Neural cell (in vitro differentiated cells): ENCODE measurements around the gene FAM193B. TPM values are rescaled to one million over a fixed set of nuclear protein-coding genes. Genes with fewer than 3 reads are reported as not detected.

Experiments
- H2AFZ ChIP-seq: fragments of 200-600, 300-800 bp; sonication (generic), shearing (Covaris generic); 2 replicates; pipeline ENCODE4 v1.6.0; 2014; ENCODE audit warnings: low read depth, mild to moderate bottlenecking, antibody characterized with exemption, low read length, moderate library complexity
- H3F3A ChIP-seq: fragments of 200-600 bp; shearing (Covaris generic); 2 replicates; pipeline ENCODE4 v1.6.1; 2016; ENCODE audit warnings: mild to moderate bottlenecking, moderate library complexity, mixed read lengths, antibody characterized with exemption, low read length; ENCODE audit not compliant: insufficient read depth, poor library complexity, severe bottlenecking
- H3K27ac ChIP-seq: fragments of 200-600, 300-800 bp; sonication (generic), shearing (Covaris generic); 2 replicates; pipeline ENCODE4 v1.5.1; 2014; ENCODE audit warnings: mild to moderate bottlenecking, low read length, moderate library complexity
- H3K27me3 ChIP-seq: fragments of 300-800, 200-600 bp; sonication (generic), shearing (Covaris generic); 2 replicates; pipeline ENCODE4 v1.6.0; 2014; ENCODE audit warnings: mild to moderate bottlenecking, low read depth, low read length, moderate library complexity; ENCODE audit not compliant: insufficient read depth
- H3K36me3 ChIP-seq: fragments of 300-800, 200-600 bp; sonication (generic), shearing (Covaris generic); 2 replicates; pipeline ENCODE4 v1.5.1; 2014; ENCODE audit warnings: mild to moderate bottlenecking, antibody characterized with exemption, low read length, moderate library complexity; ENCODE audit not compliant: insufficient read depth
- H3K4me2 ChIP-seq: fragments of 300-800, 200-600 bp; sonication (generic), shearing (Covaris generic); 2 replicates; pipeline ENCODE4 v1.6.0; 2014; ENCODE audit warnings: mild to moderate bottlenecking, low read length
- H3K4me3 ChIP-seq: fragments of 300-800, 200-600 bp; sonication (generic), shearing (Covaris generic); 2 replicates; pipeline ENCODE4 v1.5.1; 2014; ENCODE audit warnings: mild to moderate bottlenecking, low read length, moderate library complexity
- H3K79me2 ChIP-seq: fragments of 200-600 bp; shearing (Covaris generic); replicated peaks from 2 replicates; pipeline ENCODE4 v1.6.0; 2014; ENCODE audit warnings: mild to moderate bottlenecking, low read length, moderate library complexity; ENCODE audit not compliant: insufficient read depth
- H3K9ac ChIP-seq: fragments of 300-800, 200-600 bp; sonication (generic), shearing (Covaris generic); 2 replicates; pipeline ENCODE4 v1.6.1; 2016; ENCODE audit warnings: mild to moderate bottlenecking, low read length, mixed read lengths
- H3K9me2 ChIP-seq: fragments of 200-600 bp; shearing (Covaris generic); 2 replicates; pipeline ENCODE4 v1.6.1; 2016; ENCODE audit warnings: mild to moderate bottlenecking, low read length, mixed read lengths; ENCODE audit not compliant: insufficient read depth
- H3K9me3 ChIP-seq: fragments of 200-600, 300-800 bp; sonication (generic), shearing (Covaris generic); 2 replicates; pipeline ENCODE4 v1.6.1; 2016; ENCODE audit warnings: mild to moderate bottlenecking, mixed run types, low read length, moderate library complexity, mixed read lengths
- H4K20me1 ChIP-seq: fragments of 200-600 bp; shearing (Covaris generic); 2 replicates; pipeline ENCODE4 v1.6.1; 2016; ENCODE audit warnings: mild to moderate bottlenecking, mixed run types; ENCODE audit not compliant: insufficient read depth
- CTCF ChIP-seq: fragments of 450-650 bp; IDR thresholded peaks from 2 replicates; pipeline ENCODE4 v1.5.1; 2014; ENCODE audit warnings: antibody characterized with exemption, mild to moderate bottlenecking, moderate library complexity; ENCODE audit not compliant: poor library complexity, severe bottlenecking
- EP300 ChIP-seq: fragments of 450-650 bp; conservative IDR thresholded peaks from 2 replicates; pipeline ENCODE4 v1.6.1; 2014; ENCODE audit warnings: antibody characterized with exemption, mild to moderate bottlenecking, moderate library complexity; ENCODE audit not compliant: poor library complexity, severe bottlenecking
- EZH2 ChIP-seq: fragments of 200-600, 300-800 bp; shearing (Covaris generic), sonication (generic); IDR thresholded peaks from 2 replicates; pipeline ENCODE4 v1.6.1; 2014; ENCODE audit warnings: antibody characterized with exemption, low read length, borderline replicate concordance, mild to moderate bottlenecking; ENCODE audit not compliant: insufficient read depth, poor library complexity, severe bottlenecking
- MXI1 ChIP-seq: fragments of 450-650 bp; conservative IDR thresholded peaks from 2 replicates; pipeline ENCODE4 v1.6.1; 2014; ENCODE audit warnings: antibody characterized with exemption, mild to moderate bottlenecking; ENCODE audit not compliant: poor library complexity, severe bottlenecking
- POLR2AphosphoS5 ChIP-seq: IDR thresholded peaks from 2 replicates; pipeline ENCODE4 v1.6.1; 2012
- RAD21 ChIP-seq: fragments of 450-650 bp; conservative IDR thresholded peaks from 2 replicates; pipeline ENCODE4 v1.6.1; 2014; ENCODE audit warnings: antibody characterized with exemption, mild to moderate bottlenecking, moderate library complexity
- SMC3 ChIP-seq: fragments of 450-650 bp; conservative IDR thresholded peaks from 2 replicates; pipeline ENCODE4 v1.6.1; 2014; ENCODE audit warnings: antibody characterized with exemption, mild to moderate bottlenecking, moderate library complexity; ENCODE audit not compliant: poor library complexity
- TAF1 ChIP-seq: IDR thresholded peaks from 2 replicates; pipeline ENCODE4 v1.6.1; 2012; ENCODE audit warnings: low read depth
- polyA plus RNA-seq: library from polyadenylated mRNA; depleted of rRNA; stranded (reverse); fragments of >200 nt; gene quantifications from 2 replicates; pipeline ENCODE4 v1.2.3, GENCODE V29; 2014
- TF ChIP-seq, protein P1 (sequence below): IDR thresholded peaks from 2 replicates; pipeline ENCODE4 v1.6.1; 2012; ENCODE audit warnings: borderline replicate concordance

FAM193B gene
- polyA plus RNA-seq, 1 donor from 2014 or later = 79.2 TPM

- H4K20me1 ChIP-seq = no peaks in the 10 kb centered on the region
- H2AFZ ChIP-seq = no peak overlapping the region
- H3K4me3 ChIP-seq = no peak overlapping the region
- H3K4me2 ChIP-seq = no peak overlapping the region
- H3K79me2 ChIP-seq = no peaks in the 10 kb centered on the region
- H3K36me3 ChIP-seq = no peaks in the 10 kb centered on the region
- H3K9me3 ChIP-seq = no peaks in the 10 kb centered on the region
- H3K9ac ChIP-seq = no peak overlapping the region
- H3F3A ChIP-seq = no peaks in the 10 kb centered on the region
- H3K9me2 ChIP-seq = no peaks in the 10 kb centered on the region
- TF ChIP-seq EP300 = no peak
- TF ChIP-seq POLR2AphosphoS5 = no peak
- TF ChIP-seq EZH2 = no peak
- no peak for TF ChIP-seq TAF1
- no peak for TF ChIP-seq SMC3
- no peak for TF ChIP-seq MXI1
- TF ChIP-seq, protein P1, sequence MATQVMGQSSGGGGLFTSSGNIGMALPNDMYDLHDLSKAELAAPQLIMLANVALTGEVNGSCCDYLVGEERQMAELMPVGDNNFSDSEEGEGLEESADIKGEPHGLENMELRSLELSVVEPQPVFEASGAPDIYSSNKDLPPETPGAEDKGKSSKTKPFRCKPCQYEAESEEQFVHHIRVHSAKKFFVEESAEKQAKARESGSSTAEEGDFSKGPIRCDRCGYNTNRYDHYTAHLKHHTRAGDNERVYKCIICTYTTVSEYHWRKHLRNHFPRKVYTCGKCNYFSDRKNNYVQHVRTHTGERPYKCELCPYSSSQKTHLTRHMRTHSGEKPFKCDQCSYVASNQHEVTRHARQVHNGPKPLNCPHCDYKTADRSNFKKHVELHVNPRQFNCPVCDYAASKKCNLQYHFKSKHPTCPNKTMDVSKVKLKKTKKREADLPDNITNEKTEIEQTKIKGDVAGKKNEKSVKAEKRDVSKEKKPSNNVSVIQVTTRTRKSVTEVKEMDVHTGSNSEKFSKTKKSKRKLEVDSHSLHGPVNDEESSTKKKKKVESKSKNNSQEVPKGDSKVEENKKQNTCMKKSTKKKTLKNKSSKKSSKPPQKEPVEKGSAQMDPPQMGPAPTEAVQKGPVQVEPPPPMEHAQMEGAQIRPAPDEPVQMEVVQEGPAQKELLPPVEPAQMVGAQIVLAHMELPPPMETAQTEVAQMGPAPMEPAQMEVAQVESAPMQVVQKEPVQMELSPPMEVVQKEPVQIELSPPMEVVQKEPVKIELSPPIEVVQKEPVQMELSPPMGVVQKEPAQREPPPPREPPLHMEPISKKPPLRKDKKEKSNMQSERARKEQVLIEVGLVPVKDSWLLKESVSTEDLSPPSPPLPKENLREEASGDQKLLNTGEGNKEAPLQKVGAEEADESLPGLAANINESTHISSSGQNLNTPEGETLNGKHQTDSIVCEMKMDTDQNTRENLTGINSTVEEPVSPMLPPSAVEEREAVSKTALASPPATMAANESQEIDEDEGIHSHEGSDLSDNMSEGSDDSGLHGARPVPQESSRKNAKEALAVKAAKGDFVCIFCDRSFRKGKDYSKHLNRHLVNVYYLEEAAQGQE = no peak
- TF ChIP-seq RAD21 = no peak
- TF ChIP-seq CTCF = no peak
- H3K27me3 ChIP-seq = no peaks in the 10 kb centered on the region
- no peak overlapping the region for H3K27ac ChIP-seq
Measured at GRCh38 chr5:177526191-177526590, 28.2 kb downstream of the FAM193B start.

- Histone ChIP-seq H2AFZ (no peak overlapping the region), H3F3A (no peaks in the 10 kb centered on the region), H3K36me3 (no peaks in the 10 kb centered on the region), H3K4me2 (no peak overlapping the region), H3K27me3 (no peaks in the 10 kb centered on the region), H3K9ac (no peak overlapping the region), H3K9me3 (no peaks in the 10 kb centered on the region), H3K79me2 (no peaks in the 10 kb centered on the region), H3K27ac (no peak overlapping the region), H3K9me2 (no peaks in the 10 kb centered on the region), H3K4me3 (no peak overlapping the region), H4K20me1 (no peaks in the 10 kb centered on the region)
- TF ChIP-seq EZH2 = no peak
- no peak for TF ChIP-seq EP300
- TF ChIP-seq RAD21 = no peak
- TF ChIP-seq TAF1 = no peak
- no peak for TF ChIP-seq POLR2AphosphoS5
- no peak for TF ChIP-seq SMC3
- TF ChIP-seq CTCF = no peak
- TF ChIP-seq, protein P1 = no peak
- TF ChIP-seq MXI1 = no peak
Measured at GRCh38 chr5:177524941-177525655, 29.3 kb downstream of the FAM193B start.
